Fibroblast of mammary gland (primary cell): ENCODE results near the gene MAP4K2.

Experiments
- DNase-seq: peaks from one replicate; pipeline ENCODE4 v3.0.0-alpha.2; 2010; ENCODE audit warnings: low read depth
- H3K4me3 ChIP-seq: 2 replicates; pipeline ENCODE4 v1.5.1; 2011; ENCODE audit warnings: low read depth, mild to moderate bottlenecking, low read length, moderate library complexity; ENCODE audit not compliant: control insufficient read depth
- CTCF ChIP-seq: conservative IDR thresholded peaks from 2 replicates; pipeline ENCODE4 v1.5.1; 2011; ENCODE audit warnings: low read depth, low read length, inconsistent platforms; ENCODE audit not compliant: control insufficient read depth, insufficient read depth

Gene MAP4K2

GRCh38 chr11:64752175-64752970 is 50.6 kb downstream of the MAP4K2 start:
- no peak overlapping the region for H3K4me3 ChIP-seq
- TF ChIP-seq CTCF: no peak
- DNase-seq: no peak

- DNase-seq: no peak
- no peak for TF ChIP-seq CTCF
- no peak overlapping the region for H3K4me3 ChIP-seq
Observed at GRCh38 chr11:64751580-64751979, 51.4 kb downstream of the MAP4K2 start.

- no peak for TF ChIP-seq CTCF
- H3K4me3 ChIP-seq: no peak overlapping the region
- no peak for DNase-seq
Observed at GRCh38 chr11:64751136-64751535, 51.9 kb downstream of the MAP4K2 start.

- DNase-seq: no peak
- H3K4me3 ChIP-seq: no peak overlapping the region
- TF ChIP-seq CTCF: no peak
Observed at GRCh38 chr11:64750361-64751054, 52.5 kb downstream of the MAP4K2 start.

GRCh38 chr11:64747961-64748665 is 54.9 kb downstream of the MAP4K2 start:
- no peak for TF ChIP-seq CTCF
- DNase-seq: peak; percentile 71
- H3K4me3 ChIP-seq: no peak overlapping the region

GRCh38 chr11:64746486-64746885 is 56.5 kb downstream of the MAP4K2 start:
- TF ChIP-seq CTCF: no peak
- DNase-seq: no peak
- no peak overlapping the region for H3K4me3 ChIP-seq
